Right atrium auricular region (tissue), 2 donors: ENCODE results near the gene PRSS53. TPM values are rescaled to one million over a fixed set of nuclear protein-coding genes. Genes with fewer than 3 reads are reported as not detected.
"Not testable (repeated sequence)": the region's sequence is repeated elsewhere in the genome, so short reads cannot be mapped to it uniquely, and the experiment has no call there.

Experiments used
- DNase-seq: peaks from one replicate; pipeline ENCODE4 v3.0.0-alpha.2; 2019; ENCODE audit warnings: low spot score
- H3K27ac ChIP-seq, 2 donors: fragments of 200-600 bp; sonication (generic); 1 replicate in 1 of 2; 2 replicates in 1 of 2; pipeline ENCODE4 v1.5.1; 2016 to 2019
- H3K27me3 ChIP-seq, 2 donors: fragments of 200-600 bp; sonication (generic); one replicate each; pipeline versions ENCODE4 v1.5.1 to v1.6.0; 2017 to 2019
- H3K36me3 ChIP-seq: fragments of 200-600 bp; sonication (generic); one replicate; pipeline ENCODE4 v1.5.1; 2016
- H3K4me1 ChIP-seq, 2 donors: fragments of 200-600 bp; sonication (generic); one replicate each; pipeline versions ENCODE4 v1.5.1 to v1.6.0; 2017 to 2019
- H3K4me3 ChIP-seq, 2 donors: fragments of 200-600 bp; sonication (generic); 1 replicate in 1 of 2; 2 replicates in 1 of 2; pipeline ENCODE4 v1.5.1; 2017 to 2019; ENCODE audit warnings: mild to moderate bottlenecking in 1 of 2, moderate library complexity in 1 of 2
- H3K9me3 ChIP-seq, 2 donors: fragments of 200-600 bp; sonication (generic); one replicate each; pipeline ENCODE4 v1.5.1; 2019
- total RNA-seq, 2 donors: library from RNA; depleted of rRNA; stranded (reverse); fragments of >200 nt; gene quantifications; one replicate each; pipeline ENCODE4 v1.1.0, GENCODE V29; 2016
- TF ChIP-seq, protein P1 (sequence below), 2 donors: fragments of 200-600 bp; sonication (generic); IDR thresholded peaks; one replicate each; pipeline ENCODE4 v1.5.1; 2019; ENCODE audit warnings: antibody characterized with exemption in 2 of 2

The PRSS53 gene
- total RNA-seq, 2 donors from 2014 or later = 0.15 to 0.43 TPM

DNA sequence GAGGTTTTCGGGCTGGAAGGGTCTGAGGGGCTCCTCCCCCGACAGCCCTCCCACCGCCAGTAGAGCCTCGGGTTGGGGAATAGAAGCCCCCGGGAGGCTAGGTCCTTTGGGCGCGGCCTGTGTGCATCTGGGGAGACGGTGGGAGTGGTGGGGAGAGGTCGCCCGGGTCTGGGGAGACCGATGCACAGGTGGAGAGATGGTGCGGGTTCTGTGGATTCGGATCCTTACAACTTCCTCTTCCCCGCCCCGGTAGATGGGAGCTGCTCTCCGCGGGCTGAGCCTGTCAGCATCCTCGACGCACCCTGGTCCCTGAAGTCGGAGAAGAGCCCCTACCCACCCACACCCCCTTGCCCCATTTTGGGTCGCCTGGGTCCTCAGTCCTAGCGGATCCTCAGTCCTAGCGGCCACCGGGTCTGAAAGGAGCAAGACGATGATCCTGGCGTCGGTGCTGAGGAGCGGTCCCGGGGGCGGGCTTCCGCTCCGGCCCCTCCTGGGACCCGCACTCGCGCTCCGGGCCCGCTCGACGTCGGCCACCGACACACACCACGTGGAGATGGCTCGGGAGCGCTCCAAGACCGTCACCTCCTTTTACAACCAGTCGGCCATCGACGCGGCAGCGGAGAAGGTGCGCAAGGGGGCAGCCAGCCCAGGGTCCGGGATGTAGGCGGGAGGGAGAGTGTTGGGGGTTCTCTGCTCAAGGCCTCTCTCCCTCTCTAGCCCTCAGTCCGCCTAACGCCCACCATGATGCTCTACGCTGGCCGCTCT, 20.2 kb upstream of the PRSS53 start:
- Histone ChIP-seq H3K9me3 (no peaks in the 10 kb centered on the region), H3K27ac (peak overlapping the region; percentile 87 to 92), H3K36me3 (peaks cover 29% of the 10 kb centered on the region), H3K4me3 (peak overlapping the region; percentile 75 to 90), H3K27me3 (no peaks in the 10 kb centered on the region), H3K4me1 (peaks cover 0 to 43% of the 10 kb centered on the region in 2 donors)
- DNase-seq = no peak
- TF ChIP-seq, protein P1, sequence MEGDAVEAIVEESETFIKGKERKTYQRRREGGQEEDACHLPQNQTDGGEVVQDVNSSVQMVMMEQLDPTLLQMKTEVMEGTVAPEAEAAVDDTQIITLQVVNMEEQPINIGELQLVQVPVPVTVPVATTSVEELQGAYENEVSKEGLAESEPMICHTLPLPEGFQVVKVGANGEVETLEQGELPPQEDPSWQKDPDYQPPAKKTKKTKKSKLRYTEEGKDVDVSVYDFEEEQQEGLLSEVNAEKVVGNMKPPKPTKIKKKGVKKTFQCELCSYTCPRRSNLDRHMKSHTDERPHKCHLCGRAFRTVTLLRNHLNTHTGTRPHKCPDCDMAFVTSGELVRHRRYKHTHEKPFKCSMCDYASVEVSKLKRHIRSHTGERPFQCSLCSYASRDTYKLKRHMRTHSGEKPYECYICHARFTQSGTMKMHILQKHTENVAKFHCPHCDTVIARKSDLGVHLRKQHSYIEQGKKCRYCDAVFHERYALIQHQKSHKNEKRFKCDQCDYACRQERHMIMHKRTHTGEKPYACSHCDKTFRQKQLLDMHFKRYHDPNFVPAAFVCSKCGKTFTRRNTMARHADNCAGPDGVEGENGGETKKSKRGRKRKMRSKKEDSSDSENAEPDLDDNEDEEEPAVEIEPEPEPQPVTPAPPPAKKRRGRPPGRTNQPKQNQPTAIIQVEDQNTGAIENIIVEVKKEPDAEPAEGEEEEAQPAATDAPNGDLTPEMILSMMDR (IDR thresholded peaks at IDR 0.05) = no peak

DNA sequence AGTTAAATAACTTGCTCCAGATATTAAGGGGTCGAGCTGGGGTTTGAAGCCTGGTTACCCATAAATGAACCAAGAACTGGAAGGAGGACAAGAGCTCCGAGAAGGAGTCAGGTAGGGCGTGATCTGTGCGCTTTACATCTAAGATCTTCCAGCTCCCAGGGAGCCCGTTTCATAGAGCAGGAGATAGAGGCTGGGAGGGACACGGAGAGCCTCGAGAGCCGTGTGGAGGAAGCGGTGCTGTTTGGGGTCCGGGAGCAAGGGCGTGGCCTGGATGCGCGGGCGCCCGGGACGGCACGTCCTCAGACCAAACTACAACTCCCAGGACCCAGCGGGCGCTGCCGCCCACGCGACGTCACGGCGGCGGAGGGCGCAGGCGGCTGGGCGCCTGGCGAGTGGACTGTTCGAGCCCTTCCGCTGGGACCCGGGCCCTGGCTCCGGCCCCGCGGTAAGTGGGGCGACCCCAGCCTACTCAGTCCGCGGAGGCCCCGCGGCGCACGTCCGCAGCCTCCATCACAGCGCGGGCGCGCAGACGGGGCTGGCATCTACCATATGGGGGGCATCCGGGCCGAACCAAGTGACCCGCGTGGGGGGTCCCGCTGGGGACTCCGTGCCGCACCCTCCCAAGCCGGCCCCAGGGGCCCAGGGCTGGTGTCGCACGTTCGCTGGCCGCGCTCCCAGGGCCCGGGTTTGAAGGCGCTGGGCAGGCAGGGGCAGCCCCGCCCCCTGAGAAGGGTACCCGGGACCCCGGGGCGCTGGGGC, 19.5 kb upstream of the PRSS53 start, which contains the start of gene BCKDK:
Gene BCKDK (plus strand): TSS at position 352 of the 759 bp plus-strand sequence. CDS start 838 bp downstream, outside the sequence.
- Histone ChIP-seq H3K4me1 (peaks cover 0 to 36% of the 10 kb centered on the region in 2 donors), H3K9me3 (no peaks in the 10 kb centered on the region), H3K27me3 (no peaks in the 10 kb centered on the region), H3K36me3 (peaks cover 29% of the 10 kb centered on the region), H3K4me3 (peak within 1 kb of the TSS; percentile 75 to 90), H3K27ac (peak within 1 kb of the TSS; percentile 87 to 92)
- TF ChIP-seq, protein P1 (IDR thresholded peaks at IDR 0.05) = no peak
- no peak for DNase-seq

DNA sequence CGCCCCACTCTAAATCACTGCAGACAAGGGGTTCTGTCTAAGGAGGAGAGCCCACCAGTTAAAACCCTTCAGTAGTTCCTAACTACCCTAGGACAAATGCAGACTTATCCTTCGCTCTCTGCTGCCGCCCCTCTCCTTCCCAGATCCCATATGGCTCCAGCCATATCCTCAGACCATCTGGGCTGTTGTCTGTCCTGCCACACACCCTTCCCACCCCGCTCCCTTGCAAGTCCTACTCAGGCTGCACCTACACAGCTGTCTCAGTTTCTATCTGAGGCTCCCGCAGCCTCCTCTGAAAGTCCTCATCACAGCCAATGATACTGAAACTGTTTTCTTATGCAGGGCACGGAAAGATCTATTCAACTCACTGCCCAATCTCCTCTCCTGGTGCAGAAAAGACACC, 18.7 kb upstream of the PRSS53 start:
- Histone ChIP-seq H3K9me3 (no peaks in the 10 kb centered on the region), H3K36me3 (peaks cover 29% of the 10 kb centered on the region), H3K4me3 (no peak overlapping the region), H3K4me1 (peaks cover 0 to 28% of the 10 kb centered on the region in 2 donors), H3K27me3 (no peaks in the 10 kb centered on the region), H3K27ac (peak overlapping the region in 1 of 2 donors; percentile 87)
- DNase-seq = no peak
- TF ChIP-seq, protein P1 (IDR thresholded peaks at IDR 0.05) = no peak

DNA sequence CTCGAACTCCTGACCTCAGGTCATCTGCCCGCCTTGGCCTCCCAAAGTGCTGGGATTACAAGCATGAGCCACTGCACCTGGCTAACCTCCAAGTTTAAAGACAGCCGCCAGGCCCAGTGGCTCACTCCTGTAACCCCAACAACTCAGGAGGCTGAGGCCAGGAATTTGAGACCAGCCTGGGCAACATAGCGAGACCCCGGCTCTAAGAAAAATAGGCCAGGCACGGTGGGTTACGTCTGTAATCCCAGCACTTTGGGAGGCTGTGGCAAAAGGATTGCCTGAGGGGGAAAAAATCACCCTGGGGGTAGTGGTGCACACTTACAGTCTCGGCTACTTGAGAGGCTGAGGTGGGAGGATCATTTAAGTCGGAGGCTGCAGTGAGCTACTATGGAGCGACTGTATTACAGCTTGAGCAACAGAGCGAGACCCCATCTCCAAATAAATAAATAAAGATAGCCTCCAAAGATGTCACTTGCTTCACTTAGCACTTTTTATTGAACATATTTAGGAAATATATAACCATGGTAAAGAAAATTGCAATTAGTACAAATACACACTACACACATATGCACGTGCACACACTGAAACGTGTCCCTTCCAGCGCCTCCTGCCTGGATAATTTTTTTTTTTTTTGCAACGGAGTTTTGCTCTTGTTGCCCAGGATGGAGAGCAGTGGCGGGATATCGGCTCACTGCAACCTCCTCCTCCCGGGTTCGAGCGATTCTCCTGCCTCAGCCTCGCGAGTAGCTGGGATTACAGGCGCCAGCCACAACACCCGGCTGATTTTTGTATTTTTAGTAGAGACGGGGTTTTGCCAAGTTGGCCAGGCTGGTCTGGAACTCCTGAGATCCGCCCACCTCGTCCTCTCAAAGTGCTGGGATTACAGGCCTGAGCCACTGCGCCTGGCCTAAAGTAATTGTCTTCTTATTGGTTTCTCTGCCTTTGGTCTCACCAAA, 18.0 kb upstream of the PRSS53 start:
- TF ChIP-seq, protein P1 (IDR thresholded peaks at IDR 0.05) = no peak
- DNase-seq = no peak
- Histone ChIP-seq H3K36me3 (peaks cover 23% of the 10 kb centered on the region), H3K9me3 (no peaks in the 10 kb centered on the region), H3K4me3 (no peak overlapping the region), H3K4me1 (peaks cover 0 to 24% of the 10 kb centered on the region in 2 donors), H3K27ac (no peak overlapping the region), H3K27me3 (no peaks in the 10 kb centered on the region)

DNA sequence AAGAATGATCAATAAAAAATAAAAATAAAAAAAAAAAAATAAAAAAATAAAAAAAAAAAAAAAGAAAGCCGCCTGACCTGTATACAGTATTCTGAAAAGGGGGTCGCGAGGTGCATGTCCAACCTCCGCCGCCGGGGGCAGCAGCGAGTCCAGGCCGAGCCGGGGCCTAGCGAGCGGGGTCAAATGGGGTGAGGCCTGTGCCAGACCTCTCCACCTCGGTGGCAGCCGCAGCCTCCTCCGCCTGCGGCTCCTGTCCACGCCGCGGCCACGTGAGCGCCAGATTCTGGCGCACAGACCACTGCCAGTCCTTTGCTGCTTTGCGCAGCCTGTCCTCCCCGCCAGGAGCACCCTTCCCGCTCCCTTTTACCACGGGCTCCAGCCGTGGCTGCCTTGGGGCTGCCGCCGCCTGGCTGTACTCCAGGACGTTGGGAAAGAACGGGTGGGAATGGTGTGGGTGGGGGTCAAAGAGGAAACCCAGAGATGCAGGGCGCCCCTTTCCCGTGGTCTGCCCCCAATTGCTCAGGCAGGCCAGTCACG, 17.0 kb upstream of the PRSS53 start:
- Histone ChIP-seq H3K9me3 (no peaks in the 10 kb centered on the region), H3K36me3 (peaks cover 15% of the 10 kb centered on the region), H3K27me3 (no peaks in the 10 kb centered on the region), H3K4me1 (peaks cover 0 to 24% of the 10 kb centered on the region in 2 donors), H3K4me3 (peak overlapping the region in 1 of 2 donors; percentile 29), H3K27ac (peak overlapping the region; percentile 63 to 71)
- peak; percentile 92 for DNase-seq
- TF ChIP-seq, protein P1 (IDR thresholded peaks at IDR 0.05) = peak; percentile 78 to 97

DNA sequence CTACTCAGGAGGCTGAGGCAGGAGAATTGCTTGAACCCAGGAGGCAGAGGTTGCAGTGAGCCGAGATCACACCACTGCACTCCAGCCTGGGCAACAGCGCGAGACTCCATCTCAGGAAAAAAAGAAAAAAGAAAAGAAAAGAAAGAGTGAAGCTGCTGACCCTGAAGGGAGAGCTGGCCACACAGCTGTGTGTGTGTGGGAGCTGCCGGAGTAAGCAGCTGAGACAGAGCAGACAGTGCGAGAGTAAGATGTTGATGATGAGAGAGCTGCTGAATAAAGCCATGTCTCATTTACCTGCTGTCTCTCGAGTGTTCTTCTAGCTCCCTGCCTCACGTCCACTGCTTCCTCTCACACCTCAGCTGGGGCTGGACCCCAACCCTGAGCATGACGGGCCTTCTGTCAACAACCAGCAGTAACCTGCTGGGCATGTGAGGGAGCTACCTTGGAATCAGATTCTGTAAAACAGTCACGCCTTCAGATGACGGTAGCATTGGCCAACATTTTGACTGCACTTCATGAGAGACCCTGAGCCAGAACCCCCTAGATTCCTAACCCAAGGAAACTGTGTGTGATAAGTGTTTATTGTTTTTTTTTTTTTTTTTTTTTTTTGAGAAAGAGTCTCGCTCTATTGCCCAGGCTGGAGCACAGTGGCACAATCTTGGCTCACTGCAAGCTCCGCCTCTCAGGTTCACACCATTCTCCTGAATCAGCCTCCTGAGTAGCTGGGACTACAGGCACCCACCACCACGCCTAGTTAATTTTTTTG, 12.3 kb upstream of the PRSS53 start:
- H3K36me3 ChIP-seq, DNase-seq, H3K9me3 ChIP-seq, H3K4me3 ChIP-seq, H3K27ac ChIP-seq, H3K27me3 ChIP-seq, H3K4me1 ChIP-seq: not testable (repeated sequence)
